Peyer's patch (tissue), 4 donors: Measurements from ENCODE around the gene ANKS1A. TPM values are rescaled to one million over a fixed set of nuclear protein-coding genes. Genes with fewer than 3 reads are reported as not detected.

Experiments
- DNase-seq, 3 donors: peaks; one replicate each; pipeline ENCODE4 v3.0.0-alpha.2; 2017 to 2019
- H3K27ac ChIP-seq, 4 donors: fragments of 200-600 bp; sonication (generic); one replicate each; pipeline ENCODE4 v1.5.1; 2016 to 2019
- H3K27me3 ChIP-seq, 2 donors: fragments of 200-600 bp; sonication (generic); one replicate each; pipeline ENCODE4 v1.5.1; 2019
- H3K36me3 ChIP-seq, 3 donors: fragments of 200-600 bp; sonication (generic); one replicate each; pipeline ENCODE4 v1.5.1; 2016 to 2019
- H3K4me1 ChIP-seq, 4 donors: fragments of 200-600 bp; sonication (generic); one replicate each; pipeline ENCODE4 v1.5.1; 2016 to 2019
- H3K4me3 ChIP-seq, 4 donors: fragments of 200-600 bp; sonication (generic); 1 replicate in 3 of 4; 2 replicates in 1 of 4; pipeline ENCODE4 v1.5.1; 2016 to 2019; ENCODE audit warnings: mild to moderate bottlenecking in 1 of 4
- H3K9me3 ChIP-seq, 4 donors: fragments of 200-600 bp; sonication (generic); one replicate each; pipeline ENCODE4 v1.5.1; 2016 to 2019; ENCODE audit warnings: mild to moderate bottlenecking in 1 of 4
- POLR2A ChIP-seq, 2 donors: fragments of 450-650 bp; IDR thresholded peaks; one replicate each; pipeline ENCODE4 v1.5.1; 2017; ENCODE audit warnings: antibody characterized with exemption in 2 of 2, mild to moderate bottlenecking in 2 of 2, moderate library complexity in 2 of 2
- total RNA-seq, 4 donors: library from RNA; depleted of rRNA; stranded (reverse); fragments of >200 nt; gene quantifications; one replicate each; pipeline ENCODE4 v1.1.0, GENCODE V29; 2016
- TF ChIP-seq, protein P1 (sequence below), 6 experiments: fragments of 450-650 bp in 4 of 6; fragments of 200-600 bp in 2 of 6; sonication (generic) in 1 of 6; IDR thresholded peaks; one replicate each; pipeline ENCODE4 v1.5.1; 2017 to 2019; ENCODE audit warnings: antibody characterized with exemption in 6 of 6, mild to moderate bottlenecking in 3 of 6, moderate library complexity in 1 of 6

ANKS1A gene
- total RNA-seq, 4 donors from 2014 or later, result 24.3 to 42.1 (median 31.9) TPM

DNA sequence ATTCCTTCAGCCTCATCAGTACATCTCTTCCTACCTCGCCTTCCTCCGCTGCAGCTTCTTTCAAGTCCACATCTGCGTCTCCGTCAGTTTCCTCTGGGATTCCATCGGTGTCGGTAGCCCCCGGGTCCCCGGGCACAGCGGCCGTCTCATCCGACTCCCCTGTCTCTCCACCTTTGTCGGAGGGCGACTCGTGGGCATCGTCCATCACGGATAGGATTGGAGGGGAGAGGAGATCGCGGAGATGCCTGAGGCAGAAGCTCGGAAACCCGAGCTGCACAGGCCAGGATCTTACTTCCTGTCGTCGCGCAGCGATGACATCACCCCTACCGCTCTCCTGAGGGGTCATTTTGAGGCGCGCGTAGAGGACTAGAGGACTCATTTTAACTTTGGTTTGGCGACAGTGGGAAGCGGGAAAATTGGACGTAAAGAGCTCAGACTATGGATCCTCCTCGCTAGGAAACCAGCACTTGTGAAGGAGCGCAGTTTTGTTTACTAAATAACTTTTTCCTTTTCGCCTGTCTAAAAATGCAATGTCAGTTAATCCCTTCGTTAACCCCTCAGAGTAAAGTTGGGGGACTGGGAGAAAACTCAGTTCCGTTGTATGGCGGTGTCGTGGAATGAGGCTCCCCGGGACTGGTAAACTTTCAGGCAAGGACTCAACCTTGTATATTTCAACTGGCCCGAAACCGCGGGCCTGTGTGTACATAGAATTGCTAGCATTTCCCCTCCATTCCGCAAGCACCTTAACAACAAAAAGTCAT is 1.1 kb upstream of the ANKS1A start, which contains the start of gene TAF11:
Gene TAF11, minus strand, starts transcription at position 290 of the 761 bp plus-strand sequence. Its CDS starts 85 bp downstream, at position 205.
- Histone ChIP-seq H3K4me3 (peak within 1 kb of the TSS; percentile 83 to 98 (median 88)), H3K27ac (peak within 1 kb of the TSS; percentile 87 to 92 (median 92)), H3K36me3 (peaks cover 0 to 11% (median 0%) of the 10 kb centered on the region in 3 donors), H3K27me3 (no peaks in the 10 kb centered on the region), H3K4me1 (peaks cover 0 to 31% (median 8%) of the 10 kb centered on the region in 4 donors), H3K9me3 (no peaks in the 10 kb centered on the region)
- TF ChIP-seq, protein P1, sequence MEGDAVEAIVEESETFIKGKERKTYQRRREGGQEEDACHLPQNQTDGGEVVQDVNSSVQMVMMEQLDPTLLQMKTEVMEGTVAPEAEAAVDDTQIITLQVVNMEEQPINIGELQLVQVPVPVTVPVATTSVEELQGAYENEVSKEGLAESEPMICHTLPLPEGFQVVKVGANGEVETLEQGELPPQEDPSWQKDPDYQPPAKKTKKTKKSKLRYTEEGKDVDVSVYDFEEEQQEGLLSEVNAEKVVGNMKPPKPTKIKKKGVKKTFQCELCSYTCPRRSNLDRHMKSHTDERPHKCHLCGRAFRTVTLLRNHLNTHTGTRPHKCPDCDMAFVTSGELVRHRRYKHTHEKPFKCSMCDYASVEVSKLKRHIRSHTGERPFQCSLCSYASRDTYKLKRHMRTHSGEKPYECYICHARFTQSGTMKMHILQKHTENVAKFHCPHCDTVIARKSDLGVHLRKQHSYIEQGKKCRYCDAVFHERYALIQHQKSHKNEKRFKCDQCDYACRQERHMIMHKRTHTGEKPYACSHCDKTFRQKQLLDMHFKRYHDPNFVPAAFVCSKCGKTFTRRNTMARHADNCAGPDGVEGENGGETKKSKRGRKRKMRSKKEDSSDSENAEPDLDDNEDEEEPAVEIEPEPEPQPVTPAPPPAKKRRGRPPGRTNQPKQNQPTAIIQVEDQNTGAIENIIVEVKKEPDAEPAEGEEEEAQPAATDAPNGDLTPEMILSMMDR (IDR thresholded peaks at IDR 0.05), result no peak
- peak; percentile 84 to 91 for TF ChIP-seq POLR2A (IDR thresholded peaks at IDR 0.05)
- DNase-seq, result peak; percentile 95 to 98 (median 95)

DNA sequence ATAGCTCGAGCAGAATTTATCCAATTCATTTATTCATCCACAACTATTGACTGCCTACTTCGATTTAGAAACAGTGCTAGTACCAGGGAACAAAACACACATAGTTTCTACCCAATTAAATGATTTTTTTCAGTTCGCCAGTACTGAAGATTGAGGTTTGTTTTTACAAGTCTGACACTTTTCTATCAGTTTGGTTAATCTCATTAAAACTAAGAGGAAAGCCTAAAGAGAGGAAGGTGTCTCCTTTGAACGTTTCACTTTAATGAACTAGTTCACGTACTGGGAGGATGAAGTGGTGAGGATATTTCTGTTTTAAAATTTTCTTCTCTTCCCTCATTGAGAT is 570 bp upstream of the ANKS1A start:
- Histone ChIP-seq H3K27me3 (no peaks in the 10 kb centered on the region), H3K27ac (peak overlapping the region; percentile 87 to 92 (median 92)), H3K4me3 (peak overlapping the region; percentile 83 to 98 (median 88)), H3K9me3 (no peaks in the 10 kb centered on the region), H3K36me3 (peaks cover 0 to 5% (median 0%) of the 10 kb centered on the region in 3 donors), H3K4me1 (peaks cover 0 to 31% (median 8%) of the 10 kb centered on the region in 4 donors)
- no peak for DNase-seq
- TF ChIP-seq POLR2A (IDR thresholded peaks at IDR 0.05), result no peak
- TF ChIP-seq, protein P1 (IDR thresholded peaks at IDR 0.05), result peak in 1 of 6 experiments; percentile 14

DNA sequence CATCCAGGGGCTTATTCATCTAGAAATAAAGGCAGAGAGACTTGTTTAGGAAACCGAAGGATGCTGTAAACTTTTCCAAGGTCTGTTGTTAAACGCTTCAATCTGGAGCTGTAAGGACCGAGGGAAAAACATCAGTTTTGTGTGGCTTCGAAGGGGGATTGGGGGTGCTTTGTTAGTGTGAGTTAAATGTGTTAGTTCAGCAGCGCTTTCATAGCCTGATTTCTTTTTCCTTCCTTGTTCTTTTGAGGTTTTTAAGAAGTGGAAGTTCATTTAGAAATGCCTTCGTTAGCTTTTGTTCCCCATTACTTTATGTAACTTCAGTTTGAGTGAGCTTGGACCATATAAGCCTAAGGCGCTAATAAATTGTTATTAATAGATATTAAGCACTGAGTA is 1.5 kb downstream of the ANKS1A start:
- Histone ChIP-seq H3K4me3 (peak overlapping the region; percentile 83 to 98 (median 88)), H3K27me3 (no peaks in the 10 kb centered on the region), H3K9me3 (no peaks in the 10 kb centered on the region), H3K4me1 (peaks cover 0 to 31% (median 8%) of the 10 kb centered on the region in 4 donors), H3K27ac (peak overlapping the region in 2 of 4 donors; percentile 87 to 91), H3K36me3 (no peaks in the 10 kb centered on the region)
- TF ChIP-seq, protein P1 (IDR thresholded peaks at IDR 0.05), result no peak
- DNase-seq, result no peak

DNA sequence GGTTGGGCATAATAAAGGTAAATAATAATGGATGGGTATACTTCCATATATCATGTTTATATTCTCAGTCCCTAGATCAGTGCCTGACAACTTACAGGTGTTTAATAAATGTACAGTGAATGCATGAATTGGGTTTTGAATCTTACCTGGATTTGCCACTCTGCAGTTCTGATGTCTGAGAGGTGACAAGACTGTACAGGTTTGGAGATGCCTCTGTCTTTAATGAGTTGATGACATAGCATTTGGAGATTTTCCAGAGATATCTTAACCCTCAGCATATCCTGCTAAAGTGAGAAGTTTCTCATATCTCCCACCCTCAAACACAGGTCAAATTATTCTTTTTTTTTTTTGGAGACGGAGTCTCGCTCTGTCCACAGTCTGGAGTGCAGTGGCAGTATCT is 2.2 kb downstream of the ANKS1A start:
- no peak for DNase-seq
- peak overlapping the region in 1 of 4 donors; percentile 15 for H3K4me3 ChIP-seq
- no peaks in the 10 kb centered on the region for H3K27me3 ChIP-seq
- H3K27ac ChIP-seq, result no peak overlapping the region
- peaks cover 0 to 26% (median 8%) of the 10 kb centered on the region in 4 donors for H3K4me1 ChIP-seq
- H3K9me3 ChIP-seq, result no peaks in the 10 kb centered on the region
- TF ChIP-seq POLR2A (IDR thresholded peaks at IDR 0.05), result no peak
- TF ChIP-seq, protein P1 (IDR thresholded peaks at IDR 0.05), result no peak
- no peaks in the 10 kb centered on the region for H3K36me3 ChIP-seq

DNA sequence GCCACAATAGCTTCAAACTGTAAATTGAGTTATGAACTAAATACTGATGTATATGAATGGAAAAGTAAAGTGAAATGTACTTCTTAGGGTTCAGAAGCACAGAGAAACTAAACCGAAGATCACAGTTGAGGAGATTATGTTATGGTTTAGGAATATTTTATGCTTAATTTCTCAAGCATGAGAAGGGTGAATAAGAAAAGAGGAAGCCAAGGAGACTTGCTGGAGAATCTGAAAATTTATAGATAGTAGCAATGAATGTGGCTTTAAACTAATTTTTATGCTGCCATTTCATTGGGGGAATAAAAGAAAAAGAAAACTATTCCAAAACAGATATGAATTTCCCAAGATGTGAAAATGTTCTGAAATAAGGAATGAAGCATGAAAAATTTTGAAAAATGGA is 5.6 kb downstream of the ANKS1A start:
- TF ChIP-seq, protein P1 (IDR thresholded peaks at IDR 0.05), result no peak
- TF ChIP-seq POLR2A (IDR thresholded peaks at IDR 0.05), result no peak
- Histone ChIP-seq H3K27me3 (no peaks in the 10 kb centered on the region), H3K36me3 (no peaks in the 10 kb centered on the region), H3K27ac (no peak overlapping the region), H3K4me3 (no peak overlapping the region), H3K4me1 (peaks cover 0 to 17% (median 2%) of the 10 kb centered on the region in 4 donors), H3K9me3 (no peaks in the 10 kb centered on the region)
- DNase-seq, result no peak
